Fibroblast of pulmonary artery (primary cell): ENCODE measurements around the gene TTC21A.
"Not testable (repeated sequence)": the region's sequence is repeated elsewhere in the genome, so short reads cannot be mapped to it uniquely, and the experiment has no call there.

ENCODE experiments used
- DNase-seq: peaks from one replicate; pipeline ENCODE4 v3.0.0-alpha.2; 2010; ENCODE audit warnings: low read depth
- H3K4me3 ChIP-seq: replicated peaks from 2 replicates; pipeline ENCODE4 v1.5.1; 2011; ENCODE audit warnings: low read depth, mild to moderate bottlenecking, control low read depth, low read length, moderate library complexity
- CTCF ChIP-seq: IDR thresholded peaks from 2 replicates; pipeline ENCODE4 v1.5.1; 2011; ENCODE audit warnings: mild to moderate bottlenecking, control low read depth, low read length, inconsistent platforms; ENCODE audit errors: missing control alignments

Gene TTC21A

GRCh38 chr3:39164414-39164813, 56.9 kb downstream of the TTC21A start:
- H3K4me3 ChIP-seq: no peak overlapping the region
- no peak for TF ChIP-seq CTCF
- DNase-seq: no peak

GRCh38 chr3:39165518-39165917, 58.0 kb downstream of the TTC21A start:
- no peak for DNase-seq
- H3K4me3 ChIP-seq: no peak overlapping the region
- TF ChIP-seq CTCF: no peak

- peak; percentile 94 for DNase-seq
- H3K4me3 ChIP-seq: no peak overlapping the region
Observed at GRCh38 chr3:39166134-39166710, 58.7 kb downstream of the TTC21A start.

GRCh38 chr3:39166932-39167532, 59.6 kb downstream of the TTC21A start:
- TF ChIP-seq CTCF: no peak
- DNase-seq: peak; percentile 99
- no peak overlapping the region for H3K4me3 ChIP-seq

More at GRCh38 chr3:39166134-39166710, 58.7 kb downstream of the TTC21A start:
- peak; percentile 9 for TF ChIP-seq CTCF

- TF ChIP-seq CTCF: no peak
- H3K4me3 ChIP-seq: no peak overlapping the region
- DNase-seq: no peak
Observed at GRCh38 chr3:39168156-39168780, 60.8 kb downstream of the TTC21A start.

GRCh38 chr3:39169712-39170111, 62.2 kb downstream of the TTC21A start:
- DNase-seq: no peak
- H3K4me3 ChIP-seq: no peak overlapping the region
- TF ChIP-seq CTCF: no peak

GRCh38 chr3:39170461-39170860, 63.0 kb downstream of the TTC21A start:
- TF ChIP-seq CTCF: no peak
- DNase-seq: no peak

GRCh38 chr3:39170877-39171276, 63.4 kb downstream of the TTC21A start:
- not testable (repeated sequence) for H3K4me3 ChIP-seq, DNase-seq

More at GRCh38 chr3:39170461-39170860, 63.0 kb downstream of the TTC21A start:
- no peak overlapping the region for H3K4me3 ChIP-seq
